Erythroblast (primary cell): ENCODE measurements around the gene ATP8A1.

Source experiments
- GATA1 ChIP-seq: IDR thresholded peaks from 2 replicates; pipeline ENCODE4 v1.6.1; 2011; ENCODE audit warnings: low read depth, mild to moderate bottlenecking, control low read depth, low read length, moderate library complexity
- POLR2A ChIP-seq: IDR thresholded peaks from 2 replicates; pipeline ENCODE4 v1.6.1; 2011; ENCODE audit warnings: mild to moderate bottlenecking, low read length

- no peak for TF ChIP-seq POLR2A
- no peak for TF ChIP-seq GATA1
Measured at GRCh38 chr4:42381666-42382065, 275.2 kb downstream of the ATP8A1 start.
